ENCODE measurements around the gene SORD. TPM values are rescaled to one million over a fixed set of nuclear protein-coding genes. Genes with fewer than 3 reads are reported as not detected.
"Not testable (repeated sequence)": the region's sequence is repeated elsewhere in the genome, so short reads cannot be mapped to it uniquely, and the experiment has no call there.

Gene SORD
- total RNA-seq, 1 experiment from 2014 or later: 116 TPM

- H3K27ac ChIP-seq (ENCODE audit: low read depth, low read length); H3K9ac ChIP-seq (ENCODE audit: low read length); ATAC-seq; H4K20me1 ChIP-seq (ENCODE audit: insufficient read depth); POLR2A ChIA-PET; RAD21 ChIA-PET (ENCODE audit: low non-redundant PET in 1 of 2, low total read pairs in 2 of 2, uncharacterized antibody in 2 of 2, unreplicated experiment in 2 of 2); DNase-seq (ENCODE audit: low read depth, low spot score); H2AFZ ChIP-seq (ENCODE audit: low read depth, low read length, poor library complexity, severe bottlenecking); intact Hi-C loops (cut with micrococcal nuclease); H3K27me3 ChIP-seq (ENCODE audit: insufficient read depth, low read length); CTCF ChIA-PET; H3K36me3 ChIP-seq (ENCODE audit: control insufficient read depth in 1 of 2, insufficient read depth in 2 of 2, low read length in 2 of 2); H3K9me3 ChIP-seq (ENCODE audit: control insufficient read depth in 1 of 2, insufficient read depth in 1 of 2, low read depth in 1 of 2, low read length in 2 of 2); BruUV-seq (replicated peaks); H3K9me2 ChIP-seq (ENCODE audit: insufficient read depth); H3K4me2 ChIP-seq (ENCODE audit: low read length); H3K4me1 ChIP-seq (ENCODE audit: control insufficient read depth in 1 of 2, insufficient read depth in 2 of 2, low read length in 2 of 2); H3K4me3 ChIP-seq (replicated peaks in 1 of 2; ENCODE audit: low read depth in 1 of 2, low read length in 2 of 2); H3K79me2 ChIP-seq (ENCODE audit: insufficient read depth, low read length): not testable (repeated sequence)
These were observed 7.9 kb upstream of the SORD start for GRCh38 chr15:45015114-45015513.

GRCh38 chr15:45020222-45020900, 2.6 kb upstream of the SORD start:
- DNase-seq (ENCODE audit: low read depth, low spot score); H3K9me3 ChIP-seq (ENCODE audit: control insufficient read depth in 1 of 2, insufficient read depth in 1 of 2, low read depth in 1 of 2, low read length in 2 of 2); ATAC-seq; H4K20me1 ChIP-seq (ENCODE audit: insufficient read depth); H3K4me3 ChIP-seq (replicated peaks in 1 of 2; ENCODE audit: low read depth in 1 of 2, low read length in 2 of 2); H2AFZ ChIP-seq (ENCODE audit: low read depth, low read length, poor library complexity, severe bottlenecking); POLR2A ChIA-PET; H3K9ac ChIP-seq (ENCODE audit: low read length); CTCF ChIA-PET; H3K9me2 ChIP-seq (ENCODE audit: insufficient read depth); H3K27ac ChIP-seq (ENCODE audit: low read depth, low read length); intact Hi-C loops (cut with micrococcal nuclease); BruUV-seq (replicated peaks); H3K4me2 ChIP-seq (ENCODE audit: low read length); H3K36me3 ChIP-seq (ENCODE audit: control insufficient read depth in 1 of 2, insufficient read depth in 2 of 2, low read length in 2 of 2); H3K27me3 ChIP-seq (ENCODE audit: insufficient read depth, low read length); RAD21 ChIA-PET (ENCODE audit: low non-redundant PET in 1 of 2, low total read pairs in 2 of 2, uncharacterized antibody in 2 of 2, unreplicated experiment in 2 of 2): not testable (repeated sequence)
- Histone ChIP-seq H3K79me2 (ENCODE audit: insufficient read depth, low read length) (peaks cover 22% of the 10 kb centered on the region), H3K4me1 (ENCODE audit: control insufficient read depth in 1 of 2, insufficient read depth in 2 of 2, low read length in 2 of 2) (peaks cover 4 to 20% of the 10 kb centered on the region in 2 experiments)

- H3K27ac ChIP-seq (ENCODE audit: low read depth, low read length); H2AFZ ChIP-seq (ENCODE audit: low read depth, low read length, poor library complexity, severe bottlenecking); H3K27me3 ChIP-seq (ENCODE audit: insufficient read depth, low read length); CTCF ChIA-PET; H3K4me2 ChIP-seq (ENCODE audit: low read length); RAD21 ChIA-PET (ENCODE audit: low non-redundant PET in 1 of 2, low total read pairs in 2 of 2, uncharacterized antibody in 2 of 2, unreplicated experiment in 2 of 2); DNase-seq (ENCODE audit: low read depth, low spot score); intact Hi-C loops (cut with micrococcal nuclease); BruUV-seq (replicated peaks); H3K4me3 ChIP-seq (replicated peaks in 1 of 2; ENCODE audit: low read depth in 1 of 2, low read length in 2 of 2); H3K9me3 ChIP-seq (ENCODE audit: control insufficient read depth in 1 of 2, insufficient read depth in 1 of 2, low read depth in 1 of 2, low read length in 2 of 2); H3K9me2 ChIP-seq (ENCODE audit: insufficient read depth); H3K9ac ChIP-seq (ENCODE audit: low read length); H4K20me1 ChIP-seq (ENCODE audit: insufficient read depth); H3K36me3 ChIP-seq (ENCODE audit: control insufficient read depth in 1 of 2, insufficient read depth in 2 of 2, low read length in 2 of 2); POLR2A ChIA-PET; ATAC-seq: not testable (repeated sequence)
- H3K4me1 ChIP-seq (ENCODE audit: control insufficient read depth in 1 of 2, insufficient read depth in 2 of 2, low read length in 2 of 2): peaks cover 4 to 20% of the 10 kb centered on the region in 2 experiments
- peaks cover 26% of the 10 kb centered on the region for H3K79me2 ChIP-seq (ENCODE audit: insufficient read depth, low read length)
These were observed 2.1 kb upstream of the SORD start for GRCh38 chr15:45020901-45021259.

Measured in HCT116 (cell line).